GM12865 (cell line): ENCODE measurements around the gene SLC2A4.

Source experiments
- DNase-seq: peaks from one replicate; pipeline ENCODE4 v3.0.0; 2010; ENCODE audit warnings: low read depth
- H3K4me3 ChIP-seq: 2 replicates; pipeline ENCODE4 v1.5.1; 2011; ENCODE audit warnings: mild to moderate bottlenecking, low read depth, low read length, control low read depth
- TF ChIP-seq, protein P1 (sequence below): IDR thresholded peaks from 2 replicates; pipeline ENCODE4 v1.5.1; 2011; ENCODE audit warnings: low read length, control low read depth, low read depth, inconsistent platforms; ENCODE audit not compliant: insufficient read depth; ENCODE audit errors: missing control alignments

Gene SLC2A4

DNA sequence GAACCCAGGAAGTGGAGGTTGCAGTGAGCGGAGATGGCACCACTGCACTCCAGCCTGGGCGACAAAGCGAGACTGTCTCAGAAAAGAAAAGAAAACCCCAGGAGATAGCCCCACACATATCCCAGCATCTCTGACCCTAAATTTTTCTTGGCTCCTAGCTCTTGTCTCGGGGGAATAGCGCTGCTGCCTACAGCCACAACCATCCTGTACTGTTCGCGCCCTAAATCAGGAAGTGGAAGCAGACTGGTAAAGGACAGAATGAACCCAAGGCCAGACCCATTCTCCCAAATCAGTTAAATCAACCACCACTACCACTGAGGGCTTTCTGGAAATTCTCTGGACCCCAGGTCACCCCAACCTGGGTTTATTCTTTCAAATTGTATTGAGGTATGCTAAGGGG is 31.7 kb upstream of the SLC2A4 start:
- DNase-seq, result peak; percentile 55
- peak overlapping the region; percentile 75 for H3K4me3 ChIP-seq

GRCh38 chr17:7250695-7251627 is 30.6 kb upstream of the SLC2A4 start:
- TF ChIP-seq, protein P1, sequence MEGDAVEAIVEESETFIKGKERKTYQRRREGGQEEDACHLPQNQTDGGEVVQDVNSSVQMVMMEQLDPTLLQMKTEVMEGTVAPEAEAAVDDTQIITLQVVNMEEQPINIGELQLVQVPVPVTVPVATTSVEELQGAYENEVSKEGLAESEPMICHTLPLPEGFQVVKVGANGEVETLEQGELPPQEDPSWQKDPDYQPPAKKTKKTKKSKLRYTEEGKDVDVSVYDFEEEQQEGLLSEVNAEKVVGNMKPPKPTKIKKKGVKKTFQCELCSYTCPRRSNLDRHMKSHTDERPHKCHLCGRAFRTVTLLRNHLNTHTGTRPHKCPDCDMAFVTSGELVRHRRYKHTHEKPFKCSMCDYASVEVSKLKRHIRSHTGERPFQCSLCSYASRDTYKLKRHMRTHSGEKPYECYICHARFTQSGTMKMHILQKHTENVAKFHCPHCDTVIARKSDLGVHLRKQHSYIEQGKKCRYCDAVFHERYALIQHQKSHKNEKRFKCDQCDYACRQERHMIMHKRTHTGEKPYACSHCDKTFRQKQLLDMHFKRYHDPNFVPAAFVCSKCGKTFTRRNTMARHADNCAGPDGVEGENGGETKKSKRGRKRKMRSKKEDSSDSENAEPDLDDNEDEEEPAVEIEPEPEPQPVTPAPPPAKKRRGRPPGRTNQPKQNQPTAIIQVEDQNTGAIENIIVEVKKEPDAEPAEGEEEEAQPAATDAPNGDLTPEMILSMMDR, result no peak
- H3K4me3 ChIP-seq, result peak overlapping the region; percentile 75
- DNase-seq, result peak; percentile 63

More for the DNA sequence above, 31.7 kb upstream of the SLC2A4 start:
- TF ChIP-seq, protein P1, result no peak

- DNase-seq, result peak; percentile 99
- TF ChIP-seq, protein P1, result no peak
- H3K4me3 ChIP-seq, result peak within 1 kb of the TSS; percentile 83
Measured at GRCh38 chr17:7251661-7252175, 29.8 kb upstream of the SLC2A4 start, which contains the start of gene CTDNEP1. TSS of gene CTDNEP1 (minus strand) at chr17:7251734. CDS start at chr17:7251296, 438 bp downstream.

GRCh38 chr17:7252176-7253043 is 29.1 kb upstream of the SLC2A4 start, which contains the start of gene ELP5:
TSS of gene ELP5 (plus strand) at chr17:7252215. CDS start at chr17:7252551, 336 bp downstream.
- TF ChIP-seq, protein P1, result peak; percentile 16
- DNase-seq, result peak; percentile 96

DNA sequence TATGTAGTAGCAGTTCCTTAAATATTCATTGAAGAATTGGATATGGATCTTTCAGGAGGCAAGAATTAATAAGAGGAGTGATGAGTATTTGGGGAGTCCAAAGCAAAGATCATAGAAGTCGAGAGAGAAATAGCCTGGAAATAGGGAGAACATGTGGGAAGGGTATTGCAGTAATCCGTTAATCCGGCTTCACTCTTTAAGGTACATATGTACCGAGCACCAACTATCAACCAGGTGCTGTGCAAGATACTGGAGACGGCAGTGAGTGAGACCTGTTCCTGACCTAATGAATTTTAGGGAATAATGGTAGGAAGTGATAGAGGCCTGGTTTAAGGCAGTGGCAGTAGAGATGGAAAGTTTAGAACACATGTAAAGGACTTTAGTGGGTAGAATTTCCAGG is 28.4 kb upstream of the SLC2A4 start:
- H3K4me3 ChIP-seq, result peak overlapping the region; percentile 83
- TF ChIP-seq, protein P1, result no peak
- DNase-seq, result no peak

More at GRCh38 chr17:7252176-7253043, 29.1 kb upstream of the SLC2A4 start, which contains the start of gene ELP5:
- H3K4me3 ChIP-seq, result peak within 1 kb of the TSS; percentile 83

GRCh38 chr17:7254511-7254910 is 27.0 kb upstream of the SLC2A4 start:
- DNase-seq, result no peak
- TF ChIP-seq, protein P1, result no peak
- no peak overlapping the region for H3K4me3 ChIP-seq
